HK-2 (cell line): Measurements from ENCODE around the gene MTUS2.

Source experiments
- DNase-seq: peaks from one replicate; pipeline ENCODE4 v3.0.0-alpha.2; 2018; ENCODE audit not compliant: unreplicated experiment

The MTUS2 gene

DNA sequence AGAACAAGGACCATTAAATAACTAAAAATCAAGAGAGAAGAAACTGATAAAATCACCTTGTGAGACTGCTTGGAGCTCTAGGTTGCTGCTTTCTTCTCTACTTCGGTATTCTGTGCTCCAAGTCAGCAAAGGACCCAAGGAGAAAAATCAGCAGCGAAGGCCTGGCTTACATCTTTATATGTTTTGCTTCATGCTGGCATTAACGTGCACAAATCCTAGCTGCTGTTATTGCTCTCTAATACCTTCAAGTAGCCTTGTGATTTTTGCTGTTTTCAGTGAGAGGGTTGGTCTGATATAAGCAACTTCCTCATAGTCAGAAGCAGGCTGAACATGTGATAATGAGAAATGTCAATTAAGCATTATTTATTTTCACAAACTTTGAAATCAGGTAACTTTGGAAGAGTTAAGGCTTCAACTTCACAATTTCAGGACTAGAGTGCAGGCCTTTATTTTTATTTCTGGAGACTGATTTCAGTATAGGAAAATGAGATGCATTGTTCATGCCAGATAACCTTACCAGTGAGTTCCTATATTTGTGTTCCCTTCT, 410.2 kb downstream of the MTUS2 start:
- no peak for DNase-seq

DNA sequence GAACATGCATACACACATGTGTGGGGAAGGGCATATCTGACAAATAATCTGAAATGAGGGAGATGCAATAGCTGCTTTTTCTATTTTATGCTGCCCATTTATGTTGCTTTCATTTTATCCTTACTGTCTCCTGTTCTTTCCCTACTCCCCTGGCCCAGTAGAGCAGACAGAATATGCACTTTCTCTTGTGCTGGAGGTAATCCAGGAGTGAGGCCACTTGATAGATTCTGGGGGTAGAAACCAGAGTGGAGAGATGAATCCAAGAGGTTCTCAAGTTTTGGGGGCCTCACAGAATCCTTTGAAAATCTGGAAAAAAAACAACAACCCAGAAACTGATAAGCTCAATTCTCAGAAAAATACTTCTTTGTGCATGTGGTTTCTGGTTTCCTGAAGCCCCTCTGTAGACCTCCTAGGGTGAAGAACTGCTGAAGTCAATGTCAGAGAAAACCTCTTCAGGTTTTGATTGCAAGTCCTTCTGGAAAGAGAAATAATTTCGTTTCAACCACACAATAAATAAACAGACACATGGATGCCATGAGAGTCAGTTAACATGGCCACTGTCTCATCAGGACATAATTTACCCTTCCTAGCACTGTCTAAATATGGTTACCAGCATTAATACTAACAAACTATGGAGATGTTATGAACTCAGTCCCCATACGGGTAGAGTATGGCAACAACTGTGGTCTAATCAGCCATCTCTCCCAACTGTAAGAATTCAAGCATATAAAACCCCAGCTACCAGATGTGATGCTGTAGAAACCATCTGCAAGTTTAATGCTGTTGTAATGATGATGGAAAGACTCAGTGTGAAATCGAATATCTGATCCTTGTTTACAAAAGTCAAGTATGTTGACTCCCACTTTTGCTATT, 419.8 kb downstream of the MTUS2 start:
- no peak for DNase-seq

DNA sequence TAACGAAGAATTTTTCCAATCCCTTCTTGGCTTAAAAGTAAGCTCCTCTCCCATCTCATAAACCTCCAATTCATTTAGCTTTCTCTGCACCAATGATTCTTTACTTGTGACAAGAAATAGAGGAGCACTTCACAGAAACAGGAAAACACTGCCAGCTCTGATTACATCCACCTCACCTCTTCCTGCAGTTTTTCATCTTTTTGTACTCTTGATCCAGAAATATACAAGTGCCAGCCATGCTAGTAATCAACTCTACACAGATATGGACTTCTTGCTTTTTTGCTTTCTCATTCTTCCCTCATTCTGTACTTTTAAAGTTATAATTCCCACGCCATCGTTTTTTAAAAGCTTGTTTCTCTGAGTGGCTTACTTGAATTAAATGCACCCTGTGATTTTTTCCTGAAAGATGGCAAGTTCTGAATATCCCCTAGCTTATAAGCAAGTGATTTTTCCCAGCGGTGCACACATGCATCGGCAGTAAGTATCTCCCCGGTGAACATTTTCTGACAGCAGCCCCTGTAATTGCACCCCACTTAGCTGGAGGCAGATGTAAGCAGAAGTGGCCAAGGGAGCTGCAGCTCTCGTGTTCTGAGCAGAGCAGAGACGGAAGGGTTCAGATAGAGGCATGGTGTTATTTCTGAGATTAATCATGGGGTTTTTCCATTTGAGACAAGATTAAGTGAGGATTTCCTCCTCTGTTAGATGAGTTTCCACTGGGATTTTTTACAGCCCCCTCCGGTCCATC, 434.7 kb downstream of the MTUS2 start:
- no peak for DNase-seq

DNA sequence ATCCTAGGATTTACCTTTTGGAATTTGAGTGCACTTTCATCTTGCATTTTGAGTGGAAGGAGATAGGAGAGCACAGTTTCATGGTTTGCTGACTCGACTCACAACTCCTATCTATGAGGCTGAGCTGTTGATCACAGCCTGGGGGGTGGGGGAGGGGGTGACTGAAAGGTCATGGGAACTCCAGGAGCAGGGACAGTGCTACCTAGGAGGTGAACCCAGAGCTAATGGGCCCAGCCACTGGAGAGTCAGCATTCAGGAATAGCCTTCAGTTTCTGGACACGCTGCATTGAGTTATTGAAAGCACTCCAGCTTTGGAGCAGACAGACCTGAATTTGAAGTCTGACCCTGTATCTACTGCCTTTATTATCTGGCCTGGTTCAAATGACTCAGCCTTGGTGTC, 435.4 kb downstream of the MTUS2 start:
- DNase-seq: no peak

DNA sequence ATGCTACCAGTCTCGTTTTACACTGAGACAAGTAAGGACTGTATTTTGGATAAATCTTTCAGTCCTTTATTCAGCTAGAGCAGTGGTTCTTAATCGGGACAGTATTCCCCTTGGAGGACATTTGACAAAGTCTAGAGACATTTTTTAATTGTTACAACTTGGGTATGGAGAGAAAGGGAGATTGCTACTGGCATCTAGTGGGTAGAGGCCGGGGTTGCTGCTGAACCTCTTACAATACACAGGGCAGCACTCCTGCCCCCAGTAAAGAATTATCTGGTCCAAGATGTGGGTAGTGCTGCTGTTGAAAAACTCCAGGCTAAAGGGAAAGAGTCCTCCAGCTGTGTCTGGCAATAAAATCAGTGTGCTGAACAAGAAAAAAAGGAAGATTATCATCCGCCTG, 440.5 kb downstream of the MTUS2 start:
- DNase-seq: peak; percentile 1

GRCh38 chr13:29266261-29266660, 446.1 kb downstream of the MTUS2 start:
- DNase-seq: no peak

DNA sequence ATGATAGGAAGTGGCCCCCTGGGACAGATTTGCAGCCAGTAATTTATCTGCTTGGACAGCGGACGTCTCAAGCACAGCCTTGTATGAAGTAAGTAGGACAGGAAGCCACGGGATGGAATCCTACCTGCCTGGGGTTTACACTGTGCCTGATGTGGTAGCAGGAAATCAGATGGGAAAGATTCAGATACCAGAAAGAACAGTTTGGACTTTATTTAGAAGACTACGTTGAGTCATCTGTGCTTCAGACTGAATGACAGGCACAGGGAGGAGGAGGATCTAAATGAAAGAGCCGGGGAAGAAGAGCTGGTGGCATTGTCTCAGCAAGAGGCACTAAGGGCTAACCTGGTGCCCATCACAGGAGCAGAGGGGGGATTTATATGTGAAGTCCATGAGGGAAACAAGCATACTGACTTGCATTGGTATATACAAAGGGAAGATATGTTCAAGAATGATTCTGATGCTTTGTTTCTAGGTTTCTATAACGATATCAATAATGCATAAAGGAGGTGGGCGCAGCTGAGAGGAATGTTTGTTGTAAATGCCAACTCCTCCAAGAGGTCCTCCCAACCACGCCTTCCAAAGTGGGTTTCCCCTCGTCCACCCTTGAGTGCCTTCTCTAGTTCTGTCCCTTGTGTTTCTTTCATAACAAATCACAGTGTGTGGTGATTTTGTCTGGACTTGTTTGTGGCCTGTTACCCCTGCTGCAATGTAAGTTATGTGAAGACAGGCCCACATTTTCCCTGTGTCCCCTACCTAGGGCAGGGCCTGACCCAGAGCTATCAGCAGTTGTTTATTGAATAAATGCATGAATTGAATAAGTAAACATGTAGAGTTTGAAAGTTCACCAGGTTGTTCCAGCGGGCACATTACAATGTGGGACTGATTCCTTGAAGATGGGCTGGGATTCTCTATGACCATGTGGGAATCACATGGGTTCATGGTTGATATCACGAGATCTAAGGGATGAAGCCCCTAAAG, 446.9 kb downstream of the MTUS2 start:
- no peak for DNase-seq

DNA sequence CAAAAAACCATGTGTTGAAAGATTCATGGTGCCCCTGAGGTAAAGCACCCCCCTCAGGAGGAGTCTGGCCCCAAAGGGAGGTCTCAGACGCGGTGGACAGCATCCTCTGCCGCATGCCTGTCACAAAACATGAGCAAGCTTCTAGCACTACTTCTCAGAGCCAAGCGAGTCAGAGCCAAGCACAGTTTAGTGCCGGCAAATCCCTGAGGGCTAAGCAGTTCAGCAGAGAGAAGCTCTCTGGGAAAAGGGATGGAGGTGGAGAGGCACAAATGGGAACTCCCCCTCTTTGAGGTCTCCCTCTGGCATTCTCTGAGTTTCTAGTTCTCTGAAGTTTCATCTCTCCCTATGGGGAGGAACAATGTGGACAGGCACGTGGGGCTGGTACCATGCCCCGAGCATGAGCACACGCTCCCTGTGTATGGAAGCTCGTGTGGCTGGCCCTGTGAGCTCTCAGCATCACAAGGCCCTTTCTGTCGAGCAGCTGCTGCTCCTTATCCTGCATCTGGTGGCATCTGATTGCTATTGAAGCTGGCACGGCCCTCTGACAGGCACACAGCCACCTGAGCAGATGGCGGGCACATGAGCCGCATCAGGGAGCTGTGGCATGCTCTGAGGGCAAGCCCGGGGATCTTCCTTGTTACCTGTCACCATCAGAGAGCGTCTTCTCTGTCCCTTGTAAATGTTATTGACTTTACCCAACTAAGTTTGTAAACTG, 450.3 kb downstream of the MTUS2 start:
- DNase-seq: no peak

DNA sequence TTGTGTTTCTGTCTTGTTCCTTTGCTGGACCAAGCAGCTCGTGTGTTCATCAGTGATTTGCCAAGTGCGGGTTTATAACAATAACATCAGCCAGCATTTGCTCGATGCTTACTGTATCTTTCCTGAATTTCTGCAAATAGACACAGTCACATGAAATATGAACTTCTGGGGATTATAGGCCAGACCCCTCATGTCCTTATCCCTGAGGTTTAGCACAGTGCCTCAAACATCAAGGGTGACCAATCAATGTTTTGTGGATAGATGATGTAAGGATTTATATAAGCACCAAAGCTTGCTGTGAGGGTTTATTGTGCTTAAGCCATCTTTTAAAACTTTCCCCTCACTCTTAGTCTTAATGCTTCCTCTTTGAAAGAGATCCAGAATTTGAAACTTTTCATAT, 451.5 kb downstream of the MTUS2 start:
- no peak for DNase-seq

GRCh38 chr13:29279356-29280254, 459.5 kb downstream of the MTUS2 start:
- no peak for DNase-seq

- DNase-seq: no peak
These were observed 461.9 kb downstream of the MTUS2 start for GRCh38 chr13:29281932-29282495.

- DNase-seq: no peak
These were observed 464.6 kb downstream of the MTUS2 start for GRCh38 chr13:29284726-29285125.

DNA sequence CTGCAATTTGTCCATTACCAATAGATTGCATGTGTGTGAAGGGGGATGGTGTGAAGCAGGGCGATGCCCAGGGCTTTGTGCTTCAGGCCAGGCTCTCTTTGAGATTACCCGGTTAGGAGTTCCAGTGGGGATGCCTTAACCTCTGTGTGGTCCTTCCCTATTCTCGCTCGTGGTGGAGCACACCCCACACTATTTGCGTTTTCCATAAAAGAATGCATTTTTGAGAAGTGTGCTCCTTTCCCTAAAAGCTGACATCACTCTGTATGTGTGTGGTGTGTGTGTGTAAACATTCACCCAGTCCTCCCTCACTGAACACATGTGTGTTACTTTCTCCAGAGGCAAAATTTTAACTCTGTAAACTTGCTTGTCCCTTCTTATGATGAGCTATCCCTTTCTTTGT, 467.1 kb downstream of the MTUS2 start:
- DNase-seq: no peak

GRCh38 chr13:29292045-29292444, 471.9 kb downstream of the MTUS2 start:
- no peak for DNase-seq

DNA sequence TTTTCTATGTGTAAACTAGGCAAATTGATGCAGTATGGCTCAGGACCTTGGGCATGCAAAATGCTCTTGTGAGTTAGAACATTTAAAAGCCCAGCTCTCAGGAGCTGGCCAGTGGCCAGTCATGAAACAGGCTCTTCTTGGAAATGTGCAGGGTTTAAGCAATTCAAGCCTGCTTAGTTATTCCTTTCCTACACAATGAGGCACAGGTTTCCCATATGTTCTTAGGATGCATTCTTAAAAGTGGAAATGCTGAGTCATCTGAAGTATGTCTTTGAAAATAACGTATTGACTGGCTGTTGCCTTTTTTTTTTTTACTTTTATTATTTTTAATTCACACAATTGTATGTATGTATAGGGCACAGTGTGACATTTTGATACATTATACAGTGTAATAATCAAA, 474.7 kb downstream of the MTUS2 start:
- DNase-seq: no peak

GRCh38 chr13:29301027-29301426, 480.9 kb downstream of the MTUS2 start:
- no peak for DNase-seq

- no peak for DNase-seq
These were observed 484.0 kb downstream of the MTUS2 start for GRCh38 chr13:29304148-29304547.

DNA sequence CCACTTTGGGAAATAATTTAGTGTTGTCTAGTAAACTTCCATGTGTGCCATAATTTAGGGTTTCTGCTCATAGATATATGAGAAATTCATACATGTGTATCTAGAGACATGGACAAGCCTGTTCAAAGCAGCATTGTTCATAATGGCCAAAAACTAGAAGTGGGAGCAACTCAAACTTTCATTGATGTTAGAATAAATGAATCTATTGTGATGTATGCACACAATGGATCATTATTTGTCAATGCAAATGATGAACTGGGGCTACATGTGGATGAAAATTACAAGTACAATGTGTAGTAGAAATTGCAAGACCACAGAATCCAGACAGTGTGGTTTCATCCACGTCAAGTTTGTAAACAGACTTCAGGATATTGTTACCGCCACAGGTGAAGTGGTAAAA, 490.7 kb downstream of the MTUS2 start:
- no peak for DNase-seq

DNA sequence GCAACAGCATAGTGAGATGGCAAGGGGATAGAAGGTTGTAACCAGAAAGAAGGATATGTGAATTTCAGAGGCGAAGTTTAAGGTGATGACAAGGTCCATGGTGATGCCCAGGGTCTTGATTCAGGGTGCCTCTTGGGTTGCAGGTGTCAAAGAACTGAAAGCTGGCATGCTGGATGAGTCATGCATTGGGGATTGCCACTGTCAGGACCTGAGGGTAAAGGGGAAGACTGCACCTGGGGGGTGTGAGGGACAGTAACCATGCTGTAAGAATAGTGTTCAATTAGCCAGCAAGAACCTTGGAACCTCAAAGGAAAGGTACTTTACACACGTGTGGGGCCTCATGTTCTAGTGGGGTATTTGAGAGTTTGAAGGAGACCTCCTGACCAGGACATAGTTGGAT, 495.7 kb downstream of the MTUS2 start:
- DNase-seq: no peak

- DNase-seq: no peak
These were observed 497.7 kb downstream of the MTUS2 start for GRCh38 chr13:29317828-29318227.
